Left lung (tissue), 10 donors: Measurements from ENCODE around the gene SPIN1. TPM values are rescaled to one million over a fixed set of nuclear protein-coding genes. Genes with fewer than 3 reads are reported as not detected.

Source experiments
- ATAC-seq: fragments of 200-7000 bp; cut with Tn5 transposase; one replicate; pipeline ENCODE4 v1.9.1; 2020; ENCODE audit warnings: moderate library complexity
- DNase-seq, 4 donors: peaks; one replicate each; pipeline ENCODE4 v3.0.0-alpha.2; 2013 to 2020
- H3K27ac ChIP-seq, 2 donors: fragments of 200-600 bp; sonication (generic) in 1 of 2; one replicate each; pipeline versions ENCODE4 v1.5.0 to v1.8.0; 2020 to 2021
- H3K27me3 ChIP-seq, 2 donors: fragments of 200-600 bp; sonication (generic) in 1 of 2; one replicate each; pipeline versions ENCODE4 v1.5.0 to v1.8.0; 2020 to 2021
- H3K36me3 ChIP-seq, 2 donors: fragments of 200-600 bp; sonication (generic) in 1 of 2; one replicate each; pipeline versions ENCODE4 v1.5.0 to v1.8.0; 2020 to 2021
- H3K4me1 ChIP-seq, 2 donors: fragments of 200-600 bp; one replicate each; pipeline ENCODE4 v1.8.0; 2021
- H3K4me3 ChIP-seq, 2 donors: fragments of 200-600 bp; sonication (generic) in 1 of 2; one replicate each; pipeline versions ENCODE4 v1.5.0 to v1.8.0; 2020 to 2021; ENCODE audit warnings: mild to moderate bottlenecking in 1 of 2
- H3K9me3 ChIP-seq, 2 donors: fragments of 200-600 bp; sonication (generic) in 1 of 2; one replicate each; pipeline versions ENCODE4 v1.5.0 to v1.8.0; 2020 to 2021
- CTCF ChIP-seq, 2 donors: fragments of 200-600 bp; sonication (generic) in 1 of 2; IDR thresholded peaks; one replicate each; pipeline versions ENCODE4 v1.5.0 to v1.8.0; 2021; ENCODE audit warnings: antibody characterized with exemption in 2 of 2
- intact Hi-C, 2 donors: fragments of 100-400 bp; cut with DNase I; formaldehyde crosslinking; loops; one replicate each; pipeline versions ENCODE4 v1.11.2 to v1.14.2; 2022
- polyA plus RNA-seq, 6 donors: library from polyadenylated mRNA; unstranded; fragments of 120-200 nt; gene quantifications; one replicate each; pipeline ENCODE4 v1.2.1, GENCODE V29; 2013; ENCODE audit not compliant: insufficient read length in 6 of 6
- total RNA-seq, 2 donors: library from RNA; stranded (reverse); fragmentation: NEBNext Ultra II Directional; extraction: Animal tissue kit (Norgen Biotek cat#: 25700); gene quantifications; one replicate each; pipeline ENCODE4 v1.2.1, GENCODE V29; 2021
- donor health status: DM: no; HTN: yes; CAD: no.
- donor health status: DM: no; HTN: no; CAD: no.

The SPIN1 gene
- total and polyA plus RNA-seq, 8 donors = 56.1 to 171 (median 152) TPM

DNA sequence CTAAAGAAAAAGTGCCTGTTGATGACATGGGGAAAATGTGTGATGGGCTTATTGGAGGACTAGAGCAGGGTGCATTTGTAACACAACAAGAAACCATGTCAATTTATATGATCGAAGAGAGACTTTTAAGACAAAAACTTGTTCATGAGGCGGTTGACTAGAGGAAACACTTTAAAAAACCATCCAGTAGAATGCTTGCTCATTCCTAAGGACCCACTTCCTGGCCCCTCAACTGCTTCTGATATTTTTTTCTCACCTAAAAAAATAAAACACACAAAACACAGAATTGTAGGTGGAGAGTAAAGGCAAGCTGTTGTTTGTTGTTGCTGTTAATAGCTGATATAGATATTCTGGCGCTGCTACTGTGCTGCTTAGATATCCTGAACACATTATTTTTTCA lies 50.6 kb downstream of the SPIN1 start:
- DNase-seq (no peak), ATAC-seq (no peak)

GRCh38 chr9:88441301-88442007 lies 53.2 kb downstream of the SPIN1 start:
- no peak for DNase-seq
- H3K4me3 ChIP-seq = no peak overlapping the region
- H3K4me1 ChIP-seq = no peaks in the 10 kb centered on the region
- H3K36me3 ChIP-seq = peaks cover 0 to 11% of the 10 kb centered on the region in 2 donors
- H3K9me3 ChIP-seq = peaks cover 0 to 3% of the 10 kb centered on the region in 2 donors
- no peak overlapping the region for H3K27ac ChIP-seq
- ATAC-seq = no peak
- intact Hi-C loops = no loop called here
- H3K27me3 ChIP-seq = no peaks in the 10 kb centered on the region
- TF ChIP-seq CTCF (IDR thresholded peaks at IDR 0.05) = no peak

More for the DNA sequence above, 50.6 kb downstream of the SPIN1 start:
- no peaks in the 10 kb centered on the region for H3K27me3 ChIP-seq
- TF ChIP-seq CTCF (IDR thresholded peaks at IDR 0.05) = no peak
- H3K27ac ChIP-seq = no peak overlapping the region
- H3K4me1 ChIP-seq = no peaks in the 10 kb centered on the region
- no peaks in the 10 kb centered on the region for H3K9me3 ChIP-seq
- intact Hi-C loops = no loop called here
- peaks cover 0 to 21% of the 10 kb centered on the region in 2 donors for H3K36me3 ChIP-seq
- no peak overlapping the region for H3K4me3 ChIP-seq

- DNase-seq (no peak), ATAC-seq (no peak)
- H3K36me3 ChIP-seq = peaks cover 0 to 5% of the 10 kb centered on the region in 2 donors
- intact Hi-C loops = no loop called here
- no peaks in the 10 kb centered on the region for H3K27me3 ChIP-seq
- no peak overlapping the region for H3K27ac ChIP-seq
- H3K4me3 ChIP-seq = no peak overlapping the region
- no peak for TF ChIP-seq CTCF (IDR thresholded peaks at IDR 0.05)
- H3K4me1 ChIP-seq = no peaks in the 10 kb centered on the region
- H3K9me3 ChIP-seq = peaks cover 0 to 3% of the 10 kb centered on the region in 2 donors
Observed at GRCh38 chr9:88443480-88444113, 55.4 kb downstream of the SPIN1 start.

- TF ChIP-seq CTCF (IDR thresholded peaks at IDR 0.05) = no peak
- Histone ChIP-seq H3K4me3 (no peak overlapping the region), H3K27me3 (no peaks in the 10 kb centered on the region), H3K27ac (no peak overlapping the region), H3K9me3 (peaks cover 0 to 3% of the 10 kb centered on the region in 2 donors), H3K4me1 (no peaks in the 10 kb centered on the region), H3K36me3 (peaks cover 0 to 34% of the 10 kb centered on the region in 2 donors)
- ATAC-seq = no peak
- intact Hi-C loops = no loop called here
- DNase-seq = no peak
Observed at GRCh38 chr9:88446728-88447127, 58.5 kb downstream of the SPIN1 start.

- Histone ChIP-seq H3K4me1 (no peaks in the 10 kb centered on the region), H3K27me3 (no peaks in the 10 kb centered on the region), H3K27ac (no peak overlapping the region), H3K9me3 (peaks cover 0 to 3% of the 10 kb centered on the region in 2 donors), H3K4me3 (no peak overlapping the region), H3K36me3 (peaks cover 0 to 38% of the 10 kb centered on the region in 2 donors)
- no peak for TF ChIP-seq CTCF (IDR thresholded peaks at IDR 0.05)
- ATAC-seq (no peak), DNase-seq (no peak)
- intact Hi-C loops = no loop called here
Observed at GRCh38 chr9:88447431-88447830, 59.2 kb downstream of the SPIN1 start.
